Middle frontal gyrus (tissue), 1 donor: ENCODE results near the gene FOXN3.
"Not testable (repeated sequence)": the region's sequence is repeated elsewhere in the genome, so short reads cannot be mapped to it uniquely, and the experiment has no call there.

Experiments
- DNase-seq: peaks from one replicate; pipeline ENCODE4 v3.0.0-alpha.2; 2015; ENCODE audit warnings: low spot score; ENCODE audit errors: extremely low spot score

Gene FOXN3

GRCh38 chr14:89255012-89255411 lies 162.0 kb downstream of the FOXN3 start:
- no peak for DNase-seq

- DNase-seq: no peak
Measured at GRCh38 chr14:89254166-89254909, 162.7 kb downstream of the FOXN3 start.

GRCh38 chr14:89252887-89253532 lies 164.0 kb downstream of the FOXN3 start:
- DNase-seq: no peak

GRCh38 chr14:89251061-89251460 lies 166.0 kb downstream of the FOXN3 start:
- no peak for DNase-seq

GRCh38 chr14:89250655-89250975 lies 166.4 kb downstream of the FOXN3 start:
- DNase-seq: not testable (repeated sequence)

GRCh38 chr14:89249972-89250654 lies 166.9 kb downstream of the FOXN3 start:
- DNase-seq: no peak

- no peak for DNase-seq
Measured at GRCh38 chr14:89249065-89249695, 167.9 kb downstream of the FOXN3 start.

GRCh38 chr14:89248411-89249064 lies 168.5 kb downstream of the FOXN3 start:
- DNase-seq: no peak

GRCh38 chr14:89247457-89248122 lies 169.4 kb downstream of the FOXN3 start:
- no peak for DNase-seq

GRCh38 chr14:89246290-89246689 lies 170.7 kb downstream of the FOXN3 start:
- no peak for DNase-seq

- DNase-seq: no peak
Measured at GRCh38 chr14:89245802-89246201, 171.2 kb downstream of the FOXN3 start.

- no peak for DNase-seq
Measured at GRCh38 chr14:89244720-89245119, 172.3 kb downstream of the FOXN3 start.

- DNase-seq: no peak
Measured at GRCh38 chr14:89243741-89244140, 173.3 kb downstream of the FOXN3 start.

- no peak for DNase-seq
Measured at GRCh38 chr14:89243286-89243685, 173.7 kb downstream of the FOXN3 start.

GRCh38 chr14:89242652-89243279 lies 174.3 kb downstream of the FOXN3 start:
- no peak for DNase-seq

- DNase-seq: no peak
Measured at GRCh38 chr14:89241934-89242651, 174.9 kb downstream of the FOXN3 start.

GRCh38 chr14:89241257-89241656 lies 175.8 kb downstream of the FOXN3 start:
- no peak for DNase-seq

GRCh38 chr14:89240414-89240813 lies 176.6 kb downstream of the FOXN3 start:
- DNase-seq: no peak

GRCh38 chr14:89239023-89239422 lies 178.0 kb downstream of the FOXN3 start:
- no peak for DNase-seq
